HG02870 (cell line): ENCODE measurements around the gene CABP7.

ENCODE experiments used
- ATAC-seq: cut with Tn5 transposase; IDR thresholded peaks from one replicate; pipeline ENCODE4 v1.9.1; 2021; ENCODE audit warnings: mild to moderate bottlenecking, moderate library complexity; ENCODE audit not compliant: unreplicated experiment

The CABP7 gene

GRCh38 chr22:29719899-29720645, at the start of gene CABP7:
Gene CABP7 (plus strand): TSS chr22:29720003. CDS start chr22:29720425, 422 bp downstream.
- no peak for ATAC-seq

GRCh38 chr22:29670626-29671025, 49.2 kb upstream of the CABP7 start:
- ATAC-seq: no peak

- no peak for ATAC-seq
These were observed 46.3 kb upstream of the CABP7 start for GRCh38 chr22:29673361-29674066.

- ATAC-seq: no peak
These were observed 45.7 kb upstream of the CABP7 start for GRCh38 chr22:29674121-29674520.

- no peak for ATAC-seq
These were observed 40.5 kb upstream of the CABP7 start for GRCh38 chr22:29679316-29679715.

GRCh38 chr22:29683536-29683935, 36.3 kb upstream of the CABP7 start:
- no peak for ATAC-seq

GRCh38 chr22:29684244-29684643, 35.6 kb upstream of the CABP7 start:
- ATAC-seq: no peak

- no peak for ATAC-seq
These were observed 30.5 kb upstream of the CABP7 start for GRCh38 chr22:29689206-29689879.

- ATAC-seq: no peak
These were observed 30.0 kb upstream of the CABP7 start for GRCh38 chr22:29689880-29690213.

GRCh38 chr22:29690476-29690875, 29.3 kb upstream of the CABP7 start:
- no peak for ATAC-seq

- ATAC-seq: no peak
These were observed 28.0 kb upstream of the CABP7 start for GRCh38 chr22:29691636-29692326.

- no peak for ATAC-seq
These were observed 27.5 kb upstream of the CABP7 start for GRCh38 chr22:29692327-29692640.

GRCh38 chr22:29693161-29693560, 26.6 kb upstream of the CABP7 start:
- no peak for ATAC-seq

- no peak for ATAC-seq
These were observed 26.1 kb upstream of the CABP7 start for GRCh38 chr22:29693671-29694070.

- ATAC-seq: no peak
These were observed 24.5 kb upstream of the CABP7 start for GRCh38 chr22:29695129-29695926.

- ATAC-seq: no peak
These were observed 21.8 kb upstream of the CABP7 start for GRCh38 chr22:29697853-29698598.

GRCh38 chr22:29700206-29700899, 19.4 kb upstream of the CABP7 start:
- ATAC-seq: no peak

GRCh38 chr22:29700900-29701154, 19.0 kb upstream of the CABP7 start:
- ATAC-seq: no peak

GRCh38 chr22:29701155-29701999, 18.4 kb upstream of the CABP7 start:
- ATAC-seq: no peak
